ENCODE measurements around the gene LSM5.

LSM5 gene

DNA sequence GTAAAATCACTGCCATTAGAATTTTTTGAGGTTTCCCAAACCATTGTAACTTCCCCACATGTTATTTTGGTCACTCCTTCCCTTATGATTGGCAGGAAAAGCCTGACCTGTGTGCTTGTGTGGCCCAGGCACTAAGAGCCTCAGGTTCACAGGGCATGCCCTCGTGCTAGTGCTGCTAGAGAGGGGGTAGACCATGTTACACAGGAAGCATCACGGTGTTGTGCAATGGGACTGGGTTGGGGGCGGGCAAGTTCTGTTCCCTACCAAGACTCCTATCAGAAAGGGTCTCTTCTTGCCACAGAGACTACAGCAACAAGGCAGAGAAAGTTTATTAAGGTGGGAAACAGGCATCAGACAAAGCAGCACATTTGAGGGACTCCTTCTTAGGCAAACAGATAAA lies 32.2 kb downstream of the LSM5 start:
- Histone ChIP-seq H2AFZ (ENCODE audit: low read depth, low read length) (no peak overlapping the region), H3K36me3 (ENCODE audit: insufficient read depth, low read length) (no peaks in the 10 kb centered on the region), H3K9me3 (ENCODE audit: insufficient read depth, low read length, severe bottlenecking) (no peaks in the 10 kb centered on the region), H3K4me3 (ENCODE audit: low read depth in 1 of 2, low read length in 2 of 2) (no peak overlapping the region), H3K27ac (ENCODE audit: low read length) (no peak overlapping the region), H3K4me1 (ENCODE audit: insufficient read depth, low read length) (no peaks in the 10 kb centered on the region), H3K9ac (ENCODE audit: low read depth, low read length) (no peak overlapping the region), H3K79me2 (ENCODE audit: insufficient read depth, low read length) (no peaks in the 10 kb centered on the region), H3K27me3 (ENCODE audit: insufficient read depth, low read length, poor library complexity) (no peaks in the 10 kb centered on the region), H4K20me1 (ENCODE audit: insufficient read depth, low read length) (no peaks in the 10 kb centered on the region), H3K4me2 (ENCODE audit: insufficient read depth, low read length) (no peak overlapping the region)
- ATAC-seq (ENCODE audit: insufficient read depth, low read depth) = no peak
- no peak for DNase-seq
- no peak for TF ChIP-seq EZH2 (IDR thresholded peaks at IDR 0.05; ENCODE audit: borderline replicate concordance, low read depth, low read length, severe bottlenecking)
- TF ChIP-seq, protein P1, sequence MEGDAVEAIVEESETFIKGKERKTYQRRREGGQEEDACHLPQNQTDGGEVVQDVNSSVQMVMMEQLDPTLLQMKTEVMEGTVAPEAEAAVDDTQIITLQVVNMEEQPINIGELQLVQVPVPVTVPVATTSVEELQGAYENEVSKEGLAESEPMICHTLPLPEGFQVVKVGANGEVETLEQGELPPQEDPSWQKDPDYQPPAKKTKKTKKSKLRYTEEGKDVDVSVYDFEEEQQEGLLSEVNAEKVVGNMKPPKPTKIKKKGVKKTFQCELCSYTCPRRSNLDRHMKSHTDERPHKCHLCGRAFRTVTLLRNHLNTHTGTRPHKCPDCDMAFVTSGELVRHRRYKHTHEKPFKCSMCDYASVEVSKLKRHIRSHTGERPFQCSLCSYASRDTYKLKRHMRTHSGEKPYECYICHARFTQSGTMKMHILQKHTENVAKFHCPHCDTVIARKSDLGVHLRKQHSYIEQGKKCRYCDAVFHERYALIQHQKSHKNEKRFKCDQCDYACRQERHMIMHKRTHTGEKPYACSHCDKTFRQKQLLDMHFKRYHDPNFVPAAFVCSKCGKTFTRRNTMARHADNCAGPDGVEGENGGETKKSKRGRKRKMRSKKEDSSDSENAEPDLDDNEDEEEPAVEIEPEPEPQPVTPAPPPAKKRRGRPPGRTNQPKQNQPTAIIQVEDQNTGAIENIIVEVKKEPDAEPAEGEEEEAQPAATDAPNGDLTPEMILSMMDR (IDR thresholded peaks at IDR 0.05; ENCODE audit: borderline replicate concordance, extremely low read depth, low read length, poor library complexity, severe bottlenecking) = no peak

DNA sequence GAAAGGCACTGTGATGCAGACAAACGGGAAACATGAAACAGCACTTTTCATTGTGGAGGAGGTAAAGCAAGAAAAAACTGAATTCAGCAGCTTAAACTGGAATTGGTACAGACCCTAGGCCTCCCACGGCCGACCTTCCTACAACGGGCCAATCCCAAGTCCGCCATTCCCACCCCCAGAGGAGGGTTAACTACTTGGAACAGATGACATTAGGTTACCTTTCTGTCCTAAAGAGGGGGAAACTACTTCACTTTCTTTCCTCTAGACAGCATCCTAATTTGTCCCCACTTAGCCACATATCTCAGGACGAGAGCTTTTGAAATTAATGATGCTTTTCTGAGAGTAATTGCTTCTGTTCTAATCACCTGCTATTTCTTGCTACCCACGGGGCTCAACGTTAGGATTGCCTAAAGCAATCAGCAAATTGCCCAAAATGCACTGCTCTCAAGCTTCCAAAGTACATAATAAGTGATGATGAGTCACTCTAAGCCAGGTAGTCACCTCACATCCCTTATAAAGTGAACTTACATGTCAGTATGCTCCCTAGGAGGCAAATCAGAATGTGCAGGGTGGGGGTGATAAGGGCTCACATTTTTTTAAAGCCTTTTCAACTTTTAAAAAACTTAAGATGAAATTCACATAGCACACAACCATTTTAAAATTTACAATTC lies 36.7 kb downstream of the LSM5 start:
- no peak for ATAC-seq (ENCODE audit: insufficient read depth, low read depth)
- H3K79me2 ChIP-seq (ENCODE audit: insufficient read depth, low read length) = no peaks in the 10 kb centered on the region
- no peaks in the 10 kb centered on the region for H3K27me3 ChIP-seq (ENCODE audit: insufficient read depth, low read length, poor library complexity)
- DNase-seq = no peak
- no peaks in the 10 kb centered on the region for H4K20me1 ChIP-seq (ENCODE audit: insufficient read depth, low read length)
- no peaks in the 10 kb centered on the region for H3K4me1 ChIP-seq (ENCODE audit: insufficient read depth, low read length)
- no peak overlapping the region for H2AFZ ChIP-seq (ENCODE audit: low read depth, low read length)
- H3K36me3 ChIP-seq (ENCODE audit: insufficient read depth, low read length) = no peaks in the 10 kb centered on the region
- no peak overlapping the region for H3K27ac ChIP-seq (ENCODE audit: low read length)
- no peaks in the 10 kb centered on the region for H3K9me3 ChIP-seq (ENCODE audit: insufficient read depth, low read length, severe bottlenecking)
- no peak overlapping the region for H3K4me2 ChIP-seq (ENCODE audit: insufficient read depth, low read length)
- no peak overlapping the region for H3K4me3 ChIP-seq (ENCODE audit: low read depth in 1 of 2, low read length in 2 of 2)
- TF ChIP-seq, protein P1 (IDR thresholded peaks at IDR 0.05; ENCODE audit: borderline replicate concordance, extremely low read depth, low read length, poor library complexity, severe bottlenecking) = no peak
- no peak for TF ChIP-seq EZH2 (IDR thresholded peaks at IDR 0.05; ENCODE audit: borderline replicate concordance, low read depth, low read length, severe bottlenecking)
- no peak overlapping the region for H3K9ac ChIP-seq (ENCODE audit: low read depth, low read length)

DNA sequence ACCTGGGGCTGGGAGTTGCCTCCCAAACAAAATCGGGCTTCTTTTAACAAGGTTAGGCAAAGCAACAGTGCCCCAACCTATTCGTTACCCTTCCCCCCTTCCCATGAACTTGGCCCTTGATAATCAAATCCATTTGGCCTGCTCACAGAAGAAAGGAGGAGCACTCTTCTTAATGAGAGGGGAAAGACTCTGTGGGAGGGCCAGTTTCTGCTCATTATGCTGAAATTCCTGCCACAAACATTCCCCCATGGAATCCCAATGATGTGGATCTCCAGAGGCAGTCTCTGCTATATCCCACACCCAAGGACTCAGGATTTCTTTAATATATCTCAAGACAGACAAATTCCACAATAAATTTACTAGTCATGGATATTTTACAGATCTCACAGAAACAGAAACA lies 43.0 kb downstream of the LSM5 start:
- no peak overlapping the region for H3K9ac ChIP-seq (ENCODE audit: low read depth, low read length)
- H3K79me2 ChIP-seq (ENCODE audit: insufficient read depth, low read length) = no peaks in the 10 kb centered on the region
- H4K20me1 ChIP-seq (ENCODE audit: insufficient read depth, low read length) = no peaks in the 10 kb centered on the region

More for the DNA sequence above, 43.0 kb downstream of the LSM5 start:
- Histone ChIP-seq H3K4me2 (ENCODE audit: insufficient read depth, low read length) (no peak overlapping the region), H3K27me3 (ENCODE audit: insufficient read depth, low read length, poor library complexity) (no peaks in the 10 kb centered on the region), H3K9me3 (ENCODE audit: insufficient read depth, low read length, severe bottlenecking) (no peaks in the 10 kb centered on the region), H3K4me3 (ENCODE audit: low read depth in 1 of 2, low read length in 2 of 2) (no peak overlapping the region), H2AFZ (ENCODE audit: low read depth, low read length) (no peak overlapping the region), H3K27ac (ENCODE audit: low read length) (no peak overlapping the region), H3K4me1 (ENCODE audit: insufficient read depth, low read length) (no peaks in the 10 kb centered on the region), H3K36me3 (ENCODE audit: insufficient read depth, low read length) (no peaks in the 10 kb centered on the region)
- ATAC-seq (ENCODE audit: insufficient read depth, low read depth) (no peak), DNase-seq (no peak)
- no peak for TF ChIP-seq EZH2 (IDR thresholded peaks at IDR 0.05; ENCODE audit: borderline replicate concordance, low read depth, low read length, severe bottlenecking)
- TF ChIP-seq, protein P1 (IDR thresholded peaks at IDR 0.05; ENCODE audit: borderline replicate concordance, extremely low read depth, low read length, poor library complexity, severe bottlenecking) = no peak
